Esophagus muscularis mucosa (tissue), 3 donors: Measurements from ENCODE around the gene UNC13C.

Experiments used
- POLR2A ChIP-seq: fragments of 450-650 bp; IDR thresholded peaks from one replicate; pipeline ENCODE4 v1.6.1; 2017; ENCODE audit warnings: antibody characterized with exemption, moderate library complexity, mild to moderate bottlenecking, low read depth
- POLR2AphosphoS5 ChIP-seq, 2 donors: sonication (generic); formaldehyde crosslinking; IDR thresholded peaks; one replicate each; pipeline ENCODE4 v1.6.1; 2017; ENCODE audit warnings: antibody characterized with exemption in 2 of 2
- TF ChIP-seq, protein P1 (sequence below), 3 experiments: fragments of 200-600 bp in 2 of 3; fragments of 450-650 bp in 1 of 3; sonication (generic) in 2 of 3; IDR thresholded peaks; one replicate each; pipeline ENCODE4 v1.5.1; 2017 to 2019; ENCODE audit warnings: antibody characterized with exemption in 3 of 3, mild to moderate bottlenecking in 2 of 3, moderate library complexity in 1 of 3

DNA sequence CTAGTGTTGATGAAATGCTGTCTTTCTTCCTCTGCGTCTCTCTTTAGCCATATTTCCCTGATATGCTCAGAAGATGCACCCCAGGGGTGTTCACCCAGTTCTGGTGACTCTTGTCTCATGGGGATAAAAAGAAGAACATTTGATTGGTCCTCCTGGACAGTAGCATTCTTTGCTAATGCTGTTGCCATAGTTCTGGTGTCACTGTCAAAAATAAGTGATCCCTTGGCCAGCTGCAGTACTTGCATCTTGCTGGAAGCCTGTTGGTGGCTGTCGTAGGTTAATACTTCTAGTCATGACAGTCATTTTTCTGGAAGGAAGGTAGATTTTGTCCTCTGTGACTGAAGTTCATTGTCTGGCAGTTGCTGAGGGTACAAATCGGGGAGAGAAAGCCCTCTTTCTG is 124.5 kb downstream of the UNC13C start:
- TF ChIP-seq, protein P1, sequence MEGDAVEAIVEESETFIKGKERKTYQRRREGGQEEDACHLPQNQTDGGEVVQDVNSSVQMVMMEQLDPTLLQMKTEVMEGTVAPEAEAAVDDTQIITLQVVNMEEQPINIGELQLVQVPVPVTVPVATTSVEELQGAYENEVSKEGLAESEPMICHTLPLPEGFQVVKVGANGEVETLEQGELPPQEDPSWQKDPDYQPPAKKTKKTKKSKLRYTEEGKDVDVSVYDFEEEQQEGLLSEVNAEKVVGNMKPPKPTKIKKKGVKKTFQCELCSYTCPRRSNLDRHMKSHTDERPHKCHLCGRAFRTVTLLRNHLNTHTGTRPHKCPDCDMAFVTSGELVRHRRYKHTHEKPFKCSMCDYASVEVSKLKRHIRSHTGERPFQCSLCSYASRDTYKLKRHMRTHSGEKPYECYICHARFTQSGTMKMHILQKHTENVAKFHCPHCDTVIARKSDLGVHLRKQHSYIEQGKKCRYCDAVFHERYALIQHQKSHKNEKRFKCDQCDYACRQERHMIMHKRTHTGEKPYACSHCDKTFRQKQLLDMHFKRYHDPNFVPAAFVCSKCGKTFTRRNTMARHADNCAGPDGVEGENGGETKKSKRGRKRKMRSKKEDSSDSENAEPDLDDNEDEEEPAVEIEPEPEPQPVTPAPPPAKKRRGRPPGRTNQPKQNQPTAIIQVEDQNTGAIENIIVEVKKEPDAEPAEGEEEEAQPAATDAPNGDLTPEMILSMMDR (IDR thresholded peaks at IDR 0.05), result no peak
- no peak for TF ChIP-seq POLR2A
- no peak for TF ChIP-seq POLR2AphosphoS5 (IDR thresholded peaks at IDR 0.05)
